Measurements from ENCODE around the gene TIGD7.

DNA sequence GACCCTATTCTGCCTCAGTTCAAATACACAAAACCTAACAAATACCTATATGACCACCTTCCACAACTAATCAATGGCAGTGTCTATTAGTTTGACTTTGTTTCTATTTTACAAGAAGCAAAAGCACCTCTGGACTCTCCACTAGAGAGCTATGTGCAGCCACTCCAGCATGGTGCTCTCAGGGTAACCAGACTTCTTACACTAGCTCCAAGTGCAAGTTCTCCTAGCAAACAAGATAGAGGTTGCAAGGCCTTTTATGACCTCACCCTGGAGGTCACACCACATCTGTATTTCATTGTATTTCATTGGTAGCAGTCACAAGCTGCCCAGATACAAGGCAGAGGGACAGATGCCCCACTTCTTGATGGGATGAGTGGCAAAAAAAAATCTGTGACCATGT lies 30.3 kb downstream of the TIGD7 start:
- TF ChIP-seq, protein P1, sequence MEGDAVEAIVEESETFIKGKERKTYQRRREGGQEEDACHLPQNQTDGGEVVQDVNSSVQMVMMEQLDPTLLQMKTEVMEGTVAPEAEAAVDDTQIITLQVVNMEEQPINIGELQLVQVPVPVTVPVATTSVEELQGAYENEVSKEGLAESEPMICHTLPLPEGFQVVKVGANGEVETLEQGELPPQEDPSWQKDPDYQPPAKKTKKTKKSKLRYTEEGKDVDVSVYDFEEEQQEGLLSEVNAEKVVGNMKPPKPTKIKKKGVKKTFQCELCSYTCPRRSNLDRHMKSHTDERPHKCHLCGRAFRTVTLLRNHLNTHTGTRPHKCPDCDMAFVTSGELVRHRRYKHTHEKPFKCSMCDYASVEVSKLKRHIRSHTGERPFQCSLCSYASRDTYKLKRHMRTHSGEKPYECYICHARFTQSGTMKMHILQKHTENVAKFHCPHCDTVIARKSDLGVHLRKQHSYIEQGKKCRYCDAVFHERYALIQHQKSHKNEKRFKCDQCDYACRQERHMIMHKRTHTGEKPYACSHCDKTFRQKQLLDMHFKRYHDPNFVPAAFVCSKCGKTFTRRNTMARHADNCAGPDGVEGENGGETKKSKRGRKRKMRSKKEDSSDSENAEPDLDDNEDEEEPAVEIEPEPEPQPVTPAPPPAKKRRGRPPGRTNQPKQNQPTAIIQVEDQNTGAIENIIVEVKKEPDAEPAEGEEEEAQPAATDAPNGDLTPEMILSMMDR (IDR thresholded peaks at IDR 0.05): no peak
- TF ChIP-seq POLR2A (IDR thresholded peaks at IDR 0.05): no peak
